GM23248 (cell line): ENCODE measurements around the gene KLHL12. TPM values are rescaled to one million over a fixed set of nuclear protein-coding genes. Genes with fewer than 3 reads are reported as not detected.

Experiments
- DNase-seq: peaks from one replicate; pipeline ENCODE4 v3.0.0-alpha.2; 2015
- H2AFZ ChIP-seq: fragments of 200-600 bp; sonication (generic); 2 replicates; pipeline ENCODE4 v1.6.1; 2016; ENCODE audit warnings: antibody characterized with exemption
- H3F3A ChIP-seq: fragments of 200-600 bp; sonication (generic); 2 replicates; pipeline ENCODE4 v1.6.1; 2016; ENCODE audit warnings: mild to moderate bottlenecking, antibody characterized with exemption, mixed run types; ENCODE audit not compliant: insufficient read depth
- H3K27ac ChIP-seq: fragments of 200-600 bp; sonication (generic); 2 replicates; pipeline ENCODE4 v1.5.1; 2016; ENCODE audit warnings: mild to moderate bottlenecking
- H3K27me3 ChIP-seq: fragments of 200-600 bp; sonication (generic); replicated peaks from 2 replicates; pipeline ENCODE4 v1.6.1; 2016; ENCODE audit warnings: mild to moderate bottlenecking; ENCODE audit not compliant: insufficient read depth
- H3K36me3 ChIP-seq: fragments of 200-600 bp; sonication (generic); 2 replicates; pipeline ENCODE4 v1.6.1; 2016; ENCODE audit warnings: low read depth, mild to moderate bottlenecking
- H3K4me1 ChIP-seq: fragments of 200-600 bp; sonication (generic); 2 replicates; pipeline ENCODE4 v1.6.1; 2016; ENCODE audit warnings: mild to moderate bottlenecking; ENCODE audit not compliant: insufficient read depth
- H3K4me2 ChIP-seq: fragments of 200-600 bp; sonication (generic); one replicate; pipeline ENCODE4 v1.6.1; 2016; ENCODE audit warnings: mild to moderate bottlenecking; ENCODE audit not compliant: unreplicated experiment
- H3K4me3 ChIP-seq: fragments of 200-600 bp; sonication (generic); 2 replicates; pipeline ENCODE4 v1.5.1; 2016; ENCODE audit warnings: mild to moderate bottlenecking
- H3K79me2 ChIP-seq: fragments of 200-600 bp; sonication (generic); 2 replicates; pipeline ENCODE4 v1.6.1; 2016; ENCODE audit warnings: mild to moderate bottlenecking; ENCODE audit not compliant: insufficient read depth
- H3K9ac ChIP-seq: fragments of 200-600 bp; sonication (generic); 2 replicates; pipeline ENCODE4 v1.6.1; 2016; ENCODE audit warnings: mild to moderate bottlenecking
- H3K9me2 ChIP-seq: fragments of 200-600 bp; sonication (generic); 2 replicates; pipeline ENCODE4 v1.6.1; 2016; ENCODE audit warnings: mixed run types, mild to moderate bottlenecking, moderate library complexity; ENCODE audit not compliant: insufficient read depth
- H3K9me3 ChIP-seq: fragments of 200-600 bp; sonication (generic); one replicate; pipeline ENCODE4 v1.6.1; 2017; ENCODE audit warnings: low read depth
- H4K20me1 ChIP-seq: fragments of 200-600 bp; sonication (generic); 2 replicates; pipeline ENCODE4 v1.6.0; 2016; ENCODE audit not compliant: insufficient read depth
- EZH2 ChIP-seq: fragments of 200-600 bp; sonication (generic); IDR thresholded peaks from 2 replicates; pipeline ENCODE4 v1.6.1; 2018; ENCODE audit warnings: antibody characterized with exemption, mild to moderate bottlenecking; ENCODE audit not compliant: insufficient read depth, poor library complexity, severe bottlenecking
- EZH2phosphoT487 ChIP-seq: fragments of 200-600 bp; sonication (generic); IDR thresholded peaks from 2 replicates; pipeline ENCODE4 v1.6.1; 2018; ENCODE audit warnings: antibody characterized with exemption, moderate library complexity, mild to moderate bottlenecking, low read depth; ENCODE audit not compliant: insufficient read depth
- WGBS, 2 experiments: methylation state at CpG; one replicate each; pipeline ENCODE4 v1.1.6; 2015 to 2017; ENCODE audit warnings: low lambda C conversion rate in 2 of 2, low coverage in 1 of 2; ENCODE audit errors: missing lambda C conversion rate in 2 of 2; 5-methylcytosine and 5-hydroxymethylcytosine counted together
- in situ Hi-C: fragments of 300-500 bp; cut with MboI; formaldehyde crosslinking; loops from 2 replicates; pipeline ENCODE4 v1.15.0; 2020
- polyA plus RNA-seq: library from polyadenylated mRNA; unstranded; fragments of >200 nt; fragmentation: Nextera tagmentation; extraction: Ambion mirVana; gene quantifications from 2 replicates; pipeline ENCODE4 v1.2.1, GENCODE V29; 2016
- total RNA-seq: library from RNA; depleted of rRNA; stranded (reverse); fragments of >200 nt; shearing (Covaris generic); gene quantifications from 2 replicates; pipeline ENCODE4 v1.2.3, GENCODE V29; 2014

The KLHL12 gene
- total and polyA plus RNA-seq, 2 experiments from 2014 or later = 20.8 to 22.0 TPM

- no peak overlapping the region for H3K4me3 ChIP-seq
- no peak overlapping the region for H2AFZ ChIP-seq
- in situ Hi-C loops = no loop called here
- H3K4me2 ChIP-seq = no peak overlapping the region
- H3K9me2 ChIP-seq = no peaks in the 10 kb centered on the region
- no peak for DNase-seq
- peaks cover 20% of the 10 kb centered on the region for H3K79me2 ChIP-seq
- H3K36me3 ChIP-seq = peaks cover 14% of the 10 kb centered on the region
- H3K9ac ChIP-seq = no peak overlapping the region
- H3K9me3 ChIP-seq = no peaks in the 10 kb centered on the region
- H3K4me1 ChIP-seq = no peaks in the 10 kb centered on the region
- no peaks in the 10 kb centered on the region for H3K27me3 ChIP-seq
- no peak for TF ChIP-seq EZH2phosphoT487
- no peak for TF ChIP-seq EZH2
- H3F3A ChIP-seq = no peaks in the 10 kb centered on the region
- no peak overlapping the region for H3K27ac ChIP-seq
- no peaks in the 10 kb centered on the region for H4K20me1 ChIP-seq
Measured at GRCh38 chr1:202880062-202880461, 47.0 kb downstream of the KLHL12 start.

DNA sequence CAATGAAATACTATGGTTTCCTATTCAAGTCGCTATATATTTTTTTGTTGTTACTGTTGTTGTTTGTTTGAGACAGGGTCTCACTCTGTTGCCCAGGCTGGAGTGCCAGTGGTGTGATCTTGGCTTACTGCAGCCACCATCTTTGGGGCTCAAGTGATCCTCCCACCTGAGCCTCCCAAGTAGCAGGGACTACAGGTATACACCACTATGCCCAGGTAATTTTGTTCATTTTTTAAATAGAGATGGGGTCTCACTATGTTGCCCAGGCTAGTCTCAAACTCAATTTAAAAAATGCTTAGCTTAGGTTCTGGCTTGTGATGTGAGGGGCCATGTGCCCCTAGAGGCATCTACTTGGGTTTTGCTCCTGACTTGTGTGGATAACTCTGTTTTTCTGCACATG lies 47.9 kb downstream of the KLHL12 start:
- 98 to 100% methylated on average over 1 of the region's 1 CpG for WGBS, 2 experiments
- Histone ChIP-seq H3K36me3 (peaks cover 14% of the 10 kb centered on the region), H3K27me3 (no peaks in the 10 kb centered on the region), H3F3A (no peaks in the 10 kb centered on the region), H3K27ac (no peak overlapping the region), H3K9ac (no peak overlapping the region), H3K4me2 (no peak overlapping the region), H3K4me3 (no peak overlapping the region), H3K79me2 (peaks cover 14% of the 10 kb centered on the region), H3K9me3 (no peaks in the 10 kb centered on the region), H4K20me1 (no peaks in the 10 kb centered on the region), H3K4me1 (no peaks in the 10 kb centered on the region), H2AFZ (no peak overlapping the region), H3K9me2 (no peaks in the 10 kb centered on the region)
- in situ Hi-C loops = no loop called here
- DNase-seq = no peak
- TF ChIP-seq EZH2phosphoT487 (no peak), EZH2 (no peak)

GRCh38 chr1:202873026-202873425 lies 54.0 kb downstream of the KLHL12 start:
- Histone ChIP-seq H3K4me2 (no peak overlapping the region), H3K27ac (no peak overlapping the region), H3K4me3 (no peak overlapping the region), H3K36me3 (no peaks in the 10 kb centered on the region), H3K27me3 (no peaks in the 10 kb centered on the region), H2AFZ (no peak overlapping the region), H3K9me2 (no peaks in the 10 kb centered on the region), H3F3A (no peaks in the 10 kb centered on the region), H4K20me1 (no peaks in the 10 kb centered on the region), H3K9ac (no peak overlapping the region), H3K4me1 (no peaks in the 10 kb centered on the region), H3K9me3 (no peaks in the 10 kb centered on the region), H3K79me2 (no peaks in the 10 kb centered on the region)
- 88 to 89% methylated on average over 4 of the region's 4 CpGs for WGBS, 2 experiments
- no peak for DNase-seq
- in situ Hi-C loops = no loop called here
- TF ChIP-seq EZH2phosphoT487 (no peak), EZH2 (no peak)

DNA sequence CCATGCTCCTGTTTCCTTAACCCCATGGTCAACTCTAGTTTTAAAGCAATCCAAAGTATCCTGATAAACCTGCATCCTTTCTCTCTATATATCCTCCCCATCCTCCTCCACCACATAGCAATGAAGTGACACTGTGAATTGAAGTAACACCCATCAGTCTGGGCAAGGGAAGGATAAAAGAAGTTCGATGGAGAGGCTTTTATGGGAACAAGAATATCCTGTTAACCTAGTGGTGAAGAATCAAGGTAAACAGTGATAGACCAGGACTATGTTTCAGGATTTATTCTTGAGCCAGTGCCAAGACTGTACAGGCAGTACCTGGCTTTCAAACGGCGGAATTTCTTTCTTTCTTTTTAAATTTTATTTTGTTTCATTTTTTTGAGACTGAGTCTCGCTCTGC lies 55.7 kb downstream of the KLHL12 start:
- H3F3A ChIP-seq = no peaks in the 10 kb centered on the region
- no peaks in the 10 kb centered on the region for H4K20me1 ChIP-seq
- no peak for DNase-seq
- H3K79me2 ChIP-seq = no peaks in the 10 kb centered on the region
- no peaks in the 10 kb centered on the region for H3K9me2 ChIP-seq
- H3K27me3 ChIP-seq = no peaks in the 10 kb centered on the region
- H3K9ac ChIP-seq = no peak overlapping the region
- no peak overlapping the region for H2AFZ ChIP-seq
- no peak overlapping the region for H3K4me2 ChIP-seq
- H3K4me3 ChIP-seq = no peak overlapping the region
- H3K4me1 ChIP-seq = no peaks in the 10 kb centered on the region
- H3K36me3 ChIP-seq = no peaks in the 10 kb centered on the region
- 69 to 78% methylated on average over 4 of the region's 4 CpGs for WGBS, 2 experiments
- H3K27ac ChIP-seq = no peak overlapping the region
- TF ChIP-seq EZH2 = no peak
- TF ChIP-seq EZH2phosphoT487 = no peak
- in situ Hi-C loops = no loop called here
- no peaks in the 10 kb centered on the region for H3K9me3 ChIP-seq
